CD14-positive monocyte (primary cell): ENCODE data around the gene TMEM116. TPM values are rescaled to one million over a fixed set of nuclear protein-coding genes. Genes with fewer than 3 reads are reported as not detected.
A peak's percentile ranks its signal among the peaks of the same experiment; 100 is the strongest.

Experiments used
- DNase-seq, 3 donors: peaks; one replicate each; pipeline ENCODE4 v3.0.0-alpha.2; 2011 to 2022
- H2AFZ ChIP-seq: 2 replicates; pipeline ENCODE4 v1.6.0; 2012; ENCODE audit warnings: mild to moderate bottlenecking, low read depth, low read length, inconsistent platforms; ENCODE audit not compliant: insufficient read depth, poor library complexity, severe bottlenecking
- H3K27ac ChIP-seq, 2 donors: 1 replicate in 1 of 2; 2 replicates in 1 of 2; pipeline ENCODE4 v1.5.1; 2012 to 2013; ENCODE audit warnings: low read length in 2 of 2, control low read depth in 1 of 2, inconsistent platforms in 1 of 2, low read depth in 1 of 2, mild to moderate bottlenecking in 1 of 2
- H3K27me3 ChIP-seq, 2 donors: one replicate each; pipeline versions ENCODE4 v1.6.0 to v1.6.1; 2011 to 2013; ENCODE audit warnings: low read length in 2 of 2; ENCODE audit not compliant: control insufficient read depth in 2 of 2, insufficient read depth in 2 of 2
- H3K36me3 ChIP-seq, 2 donors: replicated peaks in 1 of 2; 1 replicate in 1 of 2; 2 replicates in 1 of 2; pipeline versions ENCODE4 v1.5.1 to v1.6.1; 2012 to 2013; ENCODE audit warnings: low read length in 2 of 2, control low read depth in 1 of 2, inconsistent platforms in 1 of 2, mild to moderate bottlenecking in 1 of 2; ENCODE audit not compliant: insufficient read depth in 2 of 2, control insufficient read depth in 1 of 2
- H3K4me1 ChIP-seq, 2 donors: 1 replicate in 1 of 2; 2 replicates in 1 of 2; pipeline versions ENCODE4 v1.5.1 to v1.6.1; 2012 to 2013; ENCODE audit warnings: low read length in 2 of 2, control low read depth in 1 of 2, inconsistent platforms in 1 of 2, mild to moderate bottlenecking in 1 of 2, moderate library complexity in 1 of 2; ENCODE audit not compliant: insufficient read depth in 2 of 2, control insufficient read depth in 1 of 2
- H3K4me2 ChIP-seq: replicated peaks from 2 replicates; pipeline ENCODE3; 2012; ENCODE audit warnings: low read length, moderate library complexity, mild to moderate bottlenecking; ENCODE audit not compliant: poor library complexity, severe bottlenecking; ENCODE audit errors: extremely low read depth
- H3K4me3 ChIP-seq, 3 experiments: fragments of 200-600 bp in 1 of 3; sonication (generic) in 1 of 3; replicated peaks in 1 of 3; 1 replicate in 2 of 3; 2 replicates in 1 of 3; pipeline ENCODE4 v1.5.1; 2011 to 2013; ENCODE audit warnings: low read length in 3 of 3, mild to moderate bottlenecking in 3 of 3, control low read depth in 2 of 3, low read depth in 2 of 3, inconsistent platforms in 1 of 3, moderate library complexity in 1 of 3
- H3K79me2 ChIP-seq: 2 replicates; pipeline ENCODE4 v1.6.0; 2012; ENCODE audit warnings: mild to moderate bottlenecking, control low read depth, inconsistent platforms, low read length, moderate library complexity; ENCODE audit not compliant: insufficient read depth
- H3K9ac ChIP-seq: 2 replicates; pipeline ENCODE4 v1.6.0; 2017; ENCODE audit warnings: low read length, mild to moderate bottlenecking; ENCODE audit not compliant: insufficient read depth, poor library complexity, severe bottlenecking
- H3K9me3 ChIP-seq, 2 donors: replicated peaks in 1 of 2; 1 replicate in 1 of 2; 2 replicates in 1 of 2; pipeline versions ENCODE4 v1.5.1 to v1.6.1; 2012 to 2013; ENCODE audit warnings: low read length in 2 of 2, control low read depth in 1 of 2; ENCODE audit not compliant: control insufficient read depth in 1 of 2, insufficient read depth in 1 of 2
- H4K20me1 ChIP-seq: 2 replicates; pipeline ENCODE4 v1.6.0; 2012; ENCODE audit warnings: mild to moderate bottlenecking, low read length, control low read depth, moderate library complexity; ENCODE audit not compliant: insufficient read depth
- H3K27ac Mint-ChIP-seq, 7 donors: one replicate each; pipeline ENCODE4 v1.8.0; 2020; ENCODE audit warnings: mild to moderate bottlenecking in 7 of 7, mixed read lengths in 7 of 7, moderate library complexity in 6 of 7, inconsistent platforms in 2 of 7
- H3K27me3 Mint-ChIP-seq, 3 donors: one replicate each; pipeline ENCODE4 v1.8.0; 2021 to 2022; ENCODE audit warnings: low read depth in 3 of 3, mild to moderate bottlenecking in 3 of 3, mixed read lengths in 3 of 3, moderate library complexity in 3 of 3, inconsistent platforms in 1 of 3
- H3K36me3 Mint-ChIP-seq, 2 donors: one replicate each; pipeline ENCODE4 v1.8.0; 2020; ENCODE audit warnings: mixed read lengths in 2 of 2, inconsistent platforms in 1 of 2, mild to moderate bottlenecking in 1 of 2
- H3K4me1 Mint-ChIP-seq: one replicate; pipeline ENCODE4 v1.8.0; 2020; ENCODE audit warnings: mild to moderate bottlenecking, mixed read lengths
- H3K4me3 Mint-ChIP-seq, 2 donors: one replicate each; pipeline ENCODE4 v1.8.0; 2020; ENCODE audit warnings: mild to moderate bottlenecking in 2 of 2, mixed read lengths in 2 of 2, moderate library complexity in 1 of 2
- H3K9me3 Mint-ChIP-seq, 7 donors: one replicate each; pipeline ENCODE4 v1.8.0; 2020 to 2022; ENCODE audit warnings: mixed read lengths in 7 of 7, mild to moderate bottlenecking in 6 of 7, moderate library complexity in 6 of 7, inconsistent platforms in 2 of 7
- CTCF ChIP-seq: fragments of 200-600 bp; IDR thresholded peaks from one replicate; pipeline ENCODE4 v1.8.0; 2022; ENCODE audit warnings: antibody characterized with exemption, mild to moderate bottlenecking
- WGBS: methylation state at CpG from one replicate; pipeline ENCODE4 v1.1.5; 2013; ENCODE audit warnings: missing lambda C conversion rate; ENCODE audit not compliant: insufficient coverage; 5-methylcytosine and 5-hydroxymethylcytosine counted together
- intact Hi-C, 2 donors: fragments of 100-400 bp; cut with micrococcal nuclease; formaldehyde crosslinking; loops; one replicate each; pipeline versions ENCODE4 v1.15.0 to v1.15.1; 2023
- polyA plus RNA-seq, 3 donors: library from polyadenylated mRNA; depleted of rRNA in 1 of 3; unstranded in 2 of 3; stranded (reverse) in 1 of 3; fragments of 300-500 nt in 2 of 3; fragments of >200 nt in 1 of 3; fragmentation: Illumina TruSeq in 2 of 3; gene quantifications; 1 replicate in 2 of 3; 2 replicates in 1 of 3; pipeline ENCODE4 v1.2.3, GENCODE V29; 2012 to 2021

Gene TMEM116
- polyA plus RNA-seq, 3 donors, result 5.6 to 11.6 (median 8.3) TPM

- Mint-ChIP-seq H3K4me3 (peak overlapping the region in 1 of 2 donors; percentile 21), H3K36me3 (peaks cover 3 to 7% of the 10 kb centered on the region in 2 donors), H3K27me3 (peaks cover 0 to 3% (median 0%) of the 10 kb centered on the region in 3 donors), H3K9me3 (no peaks in the 10 kb centered on the region), H3K27ac (peak overlapping the region in 1 of 7 donors; percentile 48), H3K4me1 (peaks cover 35% of the 10 kb centered on the region)
- Histone ChIP-seq H3K4me3 (peak overlapping the region in 1 of 3 experiments; percentile 61), H3K9me3 (no peaks in the 10 kb centered on the region), H3K79me2 (no peaks in the 10 kb centered on the region), H3K27ac (no peak overlapping the region), H3K4me1 (peaks cover 22 to 28% of the 10 kb centered on the region in 2 donors), H4K20me1 (no peaks in the 10 kb centered on the region), H3K27me3 (no peaks in the 10 kb centered on the region), H3K9ac (no peak overlapping the region), H2AFZ (no peak overlapping the region), H3K4me2 (peak overlapping the region; percentile 70), H3K36me3 (no peaks in the 10 kb centered on the region)
- intact Hi-C loops, result no loop called here
- DNase-seq, result no peak
- TF ChIP-seq CTCF, result no peak
- 100% methylated on average over 1 of the region's 2 CpGs for WGBS
These were observed 19.4 kb downstream of the TMEM116 start for GRCh38 chr12:111993292-111994150.

- Mint-ChIP-seq H3K27me3 (peaks cover 0 to 3% (median 0%) of the 10 kb centered on the region in 3 donors), H3K9me3 (no peaks in the 10 kb centered on the region), H3K4me3 (no peak overlapping the region), H3K36me3 (peaks cover 3 to 7% of the 10 kb centered on the region in 2 donors), H3K4me1 (peaks cover 34% of the 10 kb centered on the region), H3K27ac (no peak overlapping the region)
- peaks cover 22 to 28% of the 10 kb centered on the region in 2 donors for H3K4me1 ChIP-seq
- TF ChIP-seq CTCF, result no peak
- no peak overlapping the region for H3K4me3 ChIP-seq
- no peak overlapping the region for H3K9ac ChIP-seq
- H2AFZ ChIP-seq, result no peak overlapping the region
- intact Hi-C loops, result no loop called here
- no peaks in the 10 kb centered on the region for H3K36me3 ChIP-seq
- no peaks in the 10 kb centered on the region for H4K20me1 ChIP-seq
- DNase-seq, result no peak
- no CpG with 5 or more reads among the region's 6 CpGs for WGBS
- H3K9me3 ChIP-seq, result no peaks in the 10 kb centered on the region
- H3K27me3 ChIP-seq, result no peaks in the 10 kb centered on the region
- H3K79me2 ChIP-seq, result no peaks in the 10 kb centered on the region
- H3K4me2 ChIP-seq, result no peak overlapping the region
- H3K27ac ChIP-seq, result no peak overlapping the region
These were observed 20.5 kb downstream of the TMEM116 start for GRCh38 chr12:111992464-111992863.
